CD4-positive, alpha-beta T cell treated with Interferon alpha-2 for 1 hour (primary cell): ENCODE data around the gene RNF145.
"Not testable (repeated sequence)": the region's sequence is repeated elsewhere in the genome, so short reads cannot be mapped to it uniquely, and the experiment has no call there.

Source experiments
- DNase-seq, 2 donors: peaks; one replicate each; pipeline ENCODE4 v3.0.0-alpha.2; 2020 to 2022

RNF145 gene

GRCh38 chr5:159155960-159156359 lies 53.4 kb downstream of the RNF145 start:
- no peak for DNase-seq

GRCh38 chr5:159152876-159153275 lies 56.5 kb downstream of the RNF145 start:
- no peak for DNase-seq

GRCh38 chr5:159149085-159149484 lies 60.3 kb downstream of the RNF145 start:
- DNase-seq, result no peak

DNA sequence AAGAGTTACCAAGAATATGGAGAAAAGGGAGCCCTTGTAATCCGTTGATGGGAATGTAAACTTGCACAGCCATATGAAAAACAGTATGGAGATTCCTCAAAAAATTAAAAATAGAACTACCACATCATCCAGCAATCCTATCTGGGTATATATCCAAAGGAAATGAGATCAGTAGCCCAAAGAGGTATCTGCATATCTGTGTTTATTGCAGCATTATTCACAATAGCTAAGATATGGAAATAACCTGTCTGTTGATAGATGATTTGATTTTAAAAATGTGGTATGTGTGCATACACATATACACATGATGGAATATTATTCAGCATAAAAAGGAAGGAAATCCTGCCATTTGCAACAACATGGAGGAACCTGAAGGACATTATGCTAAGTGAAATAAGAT lies 61.4 kb downstream of the RNF145 start:
- DNase-seq, result no peak

- DNase-seq, result no peak
Measured at GRCh38 chr5:159146839-159147238, 62.5 kb downstream of the RNF145 start.

- not testable (repeated sequence) for DNase-seq
Measured at GRCh38 chr5:159145160-159145559, 64.2 kb downstream of the RNF145 start.

- DNase-seq, result no peak
Measured at GRCh38 chr5:159139802-159140201, 69.6 kb downstream of the RNF145 start.

GRCh38 chr5:159135896-159136531 lies 73.3 kb downstream of the RNF145 start:
- no peak for DNase-seq

- DNase-seq, result peak in 1 of 2 donors; percentile 57
Measured at GRCh38 chr5:159133041-159133741, 76.2 kb downstream of the RNF145 start.

GRCh38 chr5:159132429-159133040 lies 76.8 kb downstream of the RNF145 start:
- DNase-seq, result no peak

GRCh38 chr5:159131951-159132350 lies 77.4 kb downstream of the RNF145 start:
- no peak for DNase-seq

DNA sequence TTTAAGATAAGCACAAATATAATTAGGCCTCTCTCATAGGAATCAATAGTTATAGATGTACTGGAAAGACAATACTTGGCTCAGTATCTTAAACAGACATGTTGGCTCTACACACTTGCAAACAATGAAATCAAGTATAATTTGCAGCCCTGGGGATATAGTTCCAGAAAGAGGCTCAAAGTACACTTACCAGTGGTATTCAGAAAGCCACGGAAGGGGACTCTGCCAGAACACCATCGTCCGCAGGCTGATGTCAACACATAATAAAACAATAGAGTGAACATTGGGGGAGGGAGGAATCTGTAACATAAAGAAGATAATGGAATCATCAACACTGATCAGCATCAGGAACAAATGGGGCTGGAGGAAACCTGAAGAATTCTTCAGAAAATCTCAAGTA lies 78.5 kb downstream of the RNF145 start:
- no peak for DNase-seq

- DNase-seq, result no peak
Measured at GRCh38 chr5:159128070-159128541, 81.2 kb downstream of the RNF145 start.

GRCh38 chr5:159123700-159124099 lies 85.7 kb downstream of the RNF145 start:
- no peak for DNase-seq

- DNase-seq, result no peak
Measured at GRCh38 chr5:159123189-159123588, 86.2 kb downstream of the RNF145 start.

DNA sequence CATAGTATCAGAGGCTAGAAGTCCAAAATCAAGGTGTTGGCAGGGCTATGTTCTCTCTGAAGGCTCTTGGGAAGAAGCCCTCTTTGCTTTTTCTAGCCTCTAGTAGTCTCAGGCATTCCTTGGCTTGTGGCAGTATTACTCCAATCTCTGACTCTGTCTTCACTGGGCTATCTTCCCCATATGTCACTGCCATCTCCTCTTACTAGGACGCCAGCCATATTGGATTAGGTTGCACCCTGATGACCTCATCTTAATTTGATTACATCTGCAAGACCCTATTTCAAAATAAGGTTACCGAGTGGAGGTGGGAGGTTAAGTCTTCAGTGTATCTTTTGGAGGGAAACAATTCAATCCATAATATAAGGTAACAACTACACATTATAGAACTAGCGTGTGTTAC lies 88.3 kb downstream of the RNF145 start:
- DNase-seq, result no peak

GRCh38 chr5:159120446-159120845 lies 88.9 kb downstream of the RNF145 start:
- DNase-seq, result peak in 1 of 2 donors; percentile 65

GRCh38 chr5:159119842-159120241 lies 89.5 kb downstream of the RNF145 start:
- DNase-seq, result not testable (repeated sequence)

DNA sequence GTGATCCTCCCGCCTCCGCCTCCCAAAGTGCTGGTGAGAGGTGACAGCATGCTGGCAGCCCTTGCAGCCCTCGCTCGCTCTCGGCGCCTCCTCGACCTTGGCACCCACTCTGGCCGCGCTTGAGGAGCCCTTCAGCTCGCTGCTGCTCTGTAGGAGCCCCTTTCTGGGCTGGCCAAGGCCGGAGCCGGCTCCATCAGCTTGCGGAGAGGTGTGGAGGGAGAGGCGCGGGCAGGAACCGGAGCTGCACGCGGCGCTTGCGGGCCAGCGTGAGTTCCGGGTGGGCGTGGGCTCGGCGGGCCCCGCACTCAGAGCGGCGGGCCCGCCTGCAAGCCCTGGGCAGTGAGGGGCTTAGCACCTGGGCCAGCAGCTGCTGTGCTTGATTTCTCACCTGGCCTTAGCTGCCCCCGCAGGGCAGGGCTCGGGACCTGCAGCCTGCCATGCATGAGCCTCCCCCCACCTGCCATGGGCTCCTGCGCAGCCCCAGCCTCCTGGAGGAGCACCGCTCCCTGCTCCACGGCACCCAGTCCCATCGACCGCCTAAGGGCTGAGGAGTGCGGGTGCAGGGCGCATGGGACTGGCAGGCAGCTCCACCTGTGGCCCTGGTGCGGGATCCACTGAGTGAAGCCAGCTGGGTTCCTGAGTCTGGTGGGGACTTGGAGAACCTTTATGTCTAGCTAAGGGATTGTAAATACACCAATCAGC lies 90.2 kb downstream of the RNF145 start:
- DNase-seq, result not testable (repeated sequence)

DNA sequence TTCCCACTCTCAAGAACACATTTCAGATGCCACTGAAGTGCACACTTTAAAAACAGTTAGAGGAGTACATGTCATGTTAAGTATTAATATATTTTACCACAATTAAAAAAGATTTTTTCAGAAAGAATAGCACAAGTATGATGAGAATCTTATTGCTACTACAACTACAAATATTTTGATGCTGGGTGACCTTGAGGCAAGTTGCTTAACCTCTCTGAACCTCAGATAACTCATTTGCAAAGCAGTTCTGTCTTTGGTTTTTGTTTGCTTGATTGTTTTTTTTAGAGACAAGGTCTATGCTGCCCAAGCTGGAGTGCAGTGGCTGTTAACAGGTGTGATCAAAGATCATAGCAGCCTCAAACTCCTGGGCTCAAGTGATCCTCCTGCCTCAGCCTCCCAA lies 95.9 kb downstream of the RNF145 start:
- no peak for DNase-seq

- DNase-seq, result no peak
Measured at GRCh38 chr5:159112436-159112835, 96.9 kb downstream of the RNF145 start.
